Measurements from ENCODE around the gene ERVH48-1.
A peak's percentile ranks its signal among the peaks of the same experiment; 100 is the strongest.

DNA sequence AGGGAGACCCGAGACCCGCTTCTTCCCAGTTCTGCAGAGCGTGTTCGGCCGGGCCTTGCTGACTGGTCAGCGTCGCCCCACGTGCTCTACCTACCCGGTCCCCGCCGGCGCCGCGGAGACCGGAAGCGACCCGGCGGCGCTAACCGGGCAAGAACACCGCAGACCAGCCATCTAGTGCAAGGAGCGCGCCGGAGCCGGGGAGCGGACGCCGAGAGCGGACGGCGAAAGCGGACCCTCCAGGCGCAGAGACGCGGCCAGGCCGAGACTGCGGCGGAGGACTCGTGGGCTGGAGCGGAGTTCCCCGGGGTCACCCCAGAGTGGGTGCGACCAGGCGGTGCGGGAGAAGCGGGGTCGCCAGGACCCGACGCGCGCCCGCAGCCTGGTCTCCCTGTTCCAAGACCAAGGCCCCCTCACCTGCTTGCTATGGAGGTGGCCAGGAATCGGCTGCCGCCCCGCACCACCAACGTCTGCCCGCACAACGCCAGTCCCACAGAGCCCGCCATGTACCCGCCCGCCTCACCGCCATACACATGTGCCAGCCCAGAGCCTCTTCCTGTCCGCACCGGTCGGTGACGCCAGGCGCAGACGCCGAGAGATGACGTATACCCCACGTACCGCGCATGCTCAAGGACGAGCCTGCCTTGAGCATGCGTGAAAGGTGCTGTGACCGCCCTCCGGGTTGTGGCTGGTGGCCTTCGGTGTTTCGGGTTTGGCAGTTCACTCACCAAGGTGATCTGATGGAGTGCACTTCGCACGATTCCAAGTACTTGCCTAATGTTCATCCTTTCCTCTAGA, 46.2 kb downstream of the ERVH48-1 start, which contains the start of gene WDR4:
- peak; percentile 83 for TF ChIP-seq POLR2A (IDR thresholded peaks at IDR 0.05)
- TF ChIP-seq CTCF (IDR thresholded peaks at IDR 0.05), result peak in 1 of 3 donors; percentile 6
